Measurements from ENCODE around the gene PNKD. TPM values are rescaled to one million over a fixed set of nuclear protein-coding genes. Genes with fewer than 3 reads are reported as not detected.

PNKD gene
- total RNA-seq, 4 donors from 2014 or later, result 26.1 to 50.4 (median 46.7) TPM

- no peak for TF ChIP-seq CTCF (IDR thresholded peaks at IDR 0.05; ENCODE audit: low read depth)
These were observed 26.1 kb upstream of the PNKD start for GRCh38 chr2:218244204-218244603.

- TF ChIP-seq CTCF (IDR thresholded peaks at IDR 0.05; ENCODE audit: low read depth), result no peak
These were observed 25.7 kb upstream of the PNKD start for GRCh38 chr2:218244665-218245064.

DNA sequence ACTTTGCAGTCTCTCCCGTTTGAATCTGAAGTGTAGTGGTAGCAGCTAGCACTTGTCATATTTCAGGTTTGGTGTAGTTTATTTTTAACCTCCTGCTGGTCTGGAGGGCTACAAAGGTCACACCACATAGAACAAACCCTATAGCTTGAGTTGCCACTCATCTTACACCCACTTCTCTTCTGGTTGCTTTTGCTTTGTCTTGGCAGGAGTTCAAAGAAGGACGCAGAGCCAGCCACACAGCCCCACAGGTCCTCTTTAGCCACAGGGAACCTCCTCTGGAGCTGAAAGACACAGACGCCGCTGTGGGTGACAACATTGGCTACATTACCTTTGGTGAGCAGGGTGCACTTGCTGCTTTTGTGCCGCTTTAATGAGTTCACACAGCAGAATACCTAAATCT, 25.1 kb upstream of the PNKD start:
- no peak for TF ChIP-seq CTCF (IDR thresholded peaks at IDR 0.05; ENCODE audit: low read depth)

GRCh38 chr2:218249691-218250090, 20.6 kb upstream of the PNKD start:
- TF ChIP-seq CTCF (IDR thresholded peaks at IDR 0.05; ENCODE audit: low read depth), result no peak

DNA sequence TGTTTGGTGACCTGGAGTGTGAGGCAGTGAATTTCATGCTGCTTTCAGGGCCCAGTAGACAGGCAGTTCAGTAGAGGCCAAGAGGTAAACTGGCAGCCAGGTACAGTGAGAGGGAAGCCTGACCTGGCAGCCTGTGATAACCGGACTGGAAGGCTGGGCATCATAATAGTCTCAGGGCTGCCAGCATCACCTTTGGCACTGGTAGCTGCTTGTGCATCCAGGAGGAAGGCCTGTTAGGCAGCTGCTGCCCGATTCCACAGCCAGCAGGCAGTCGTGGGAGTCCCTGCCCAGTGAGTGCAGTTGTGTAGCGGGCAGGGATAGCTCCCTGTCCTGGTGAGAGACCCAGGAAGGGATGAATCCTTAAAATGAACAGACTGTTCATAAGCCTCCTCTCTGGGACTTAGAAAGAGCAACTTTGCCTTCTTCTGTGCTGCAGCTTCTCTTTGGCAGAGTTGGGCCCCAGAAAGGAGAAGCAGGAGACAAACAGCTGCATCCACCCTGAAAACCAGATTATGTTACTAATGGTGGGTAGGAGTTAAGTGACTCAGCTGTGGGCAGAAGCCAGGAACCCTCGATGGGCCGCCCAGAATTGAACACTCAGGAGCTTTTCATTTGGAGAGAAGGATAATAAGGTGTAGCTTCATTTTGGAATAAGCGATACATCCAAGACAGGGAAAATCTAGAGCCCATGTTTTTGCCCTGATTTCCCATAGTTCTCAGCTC, 17.6 kb upstream of the PNKD start:
- TF ChIP-seq CTCF (IDR thresholded peaks at IDR 0.05; ENCODE audit: low read depth), result no peak

- TF ChIP-seq CTCF (IDR thresholded peaks at IDR 0.05; ENCODE audit: low read depth), result no peak
These were observed 17.1 kb upstream of the PNKD start for GRCh38 chr2:218253232-218253625.

DNA sequence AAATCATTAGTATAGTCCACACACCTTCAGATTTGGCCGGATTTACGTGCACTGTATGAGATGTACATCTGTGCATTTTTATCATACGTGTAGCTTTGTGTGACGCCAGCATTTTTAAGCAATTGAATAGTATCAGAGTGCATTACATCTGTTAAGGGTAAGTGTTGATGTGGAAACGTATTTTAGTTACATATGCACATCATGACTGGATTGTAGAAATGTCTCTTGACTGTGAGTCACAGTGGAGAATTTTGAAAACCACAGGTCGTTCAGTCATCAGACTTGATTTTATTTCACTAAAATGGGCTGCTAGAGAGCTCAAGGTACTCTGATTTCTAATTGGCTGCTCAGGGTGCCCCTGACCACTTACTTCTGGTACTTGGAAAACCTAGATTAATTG, 14.9 kb upstream of the PNKD start:
- TF ChIP-seq CTCF (IDR thresholded peaks at IDR 0.05; ENCODE audit: low read depth), result no peak

Measured in subcutaneous adipose tissue (tissue), 4 donors.